GM18511 (cell line): ENCODE measurements around the gene MSANTD3.

ENCODE experiments used
- ATAC-seq: cut with Tn5 transposase; IDR thresholded peaks from one replicate; pipeline ENCODE4 v1.9.1; 2021; ENCODE audit warnings: mild to moderate bottlenecking, moderate library complexity; ENCODE audit not compliant: unreplicated experiment

MSANTD3 gene

DNA sequence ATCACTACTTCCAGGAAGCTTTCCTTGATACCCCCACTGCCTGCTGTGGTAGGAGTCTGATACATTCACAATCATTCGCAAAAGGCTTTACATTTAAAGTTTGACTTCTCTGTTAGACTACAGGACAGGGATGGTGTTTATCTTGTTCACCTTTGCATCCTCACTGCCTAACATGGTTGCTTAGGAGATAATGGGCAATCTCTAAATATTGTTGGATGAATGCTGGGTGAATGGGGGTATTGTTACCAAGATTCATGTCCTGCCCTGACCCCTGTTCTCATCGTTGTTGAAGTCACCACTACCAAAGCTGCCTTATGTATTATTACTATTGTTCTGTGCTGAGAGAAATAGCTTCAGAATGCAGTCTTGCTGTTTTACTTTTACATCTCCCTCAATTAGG lies 38.3 kb downstream of the MSANTD3 start:
- ATAC-seq, result no peak

DNA sequence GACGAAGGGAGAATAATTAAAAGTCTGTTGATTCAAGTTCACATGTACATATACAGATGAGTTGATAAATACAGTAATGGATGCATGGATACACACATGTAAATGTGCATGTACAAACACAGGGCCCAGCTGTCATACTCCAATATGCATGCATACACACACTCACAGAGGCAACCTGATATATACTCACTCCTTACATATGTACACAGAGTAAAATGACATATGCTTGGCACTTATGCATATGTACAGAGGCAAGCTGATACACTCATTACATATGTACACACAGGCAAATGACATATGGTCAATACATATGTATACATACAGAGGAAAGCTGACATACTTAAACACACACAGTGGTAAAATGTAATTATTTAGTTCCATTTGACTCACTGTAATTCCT lies 38.8 kb downstream of the MSANTD3 start:
- ATAC-seq, result no peak

DNA sequence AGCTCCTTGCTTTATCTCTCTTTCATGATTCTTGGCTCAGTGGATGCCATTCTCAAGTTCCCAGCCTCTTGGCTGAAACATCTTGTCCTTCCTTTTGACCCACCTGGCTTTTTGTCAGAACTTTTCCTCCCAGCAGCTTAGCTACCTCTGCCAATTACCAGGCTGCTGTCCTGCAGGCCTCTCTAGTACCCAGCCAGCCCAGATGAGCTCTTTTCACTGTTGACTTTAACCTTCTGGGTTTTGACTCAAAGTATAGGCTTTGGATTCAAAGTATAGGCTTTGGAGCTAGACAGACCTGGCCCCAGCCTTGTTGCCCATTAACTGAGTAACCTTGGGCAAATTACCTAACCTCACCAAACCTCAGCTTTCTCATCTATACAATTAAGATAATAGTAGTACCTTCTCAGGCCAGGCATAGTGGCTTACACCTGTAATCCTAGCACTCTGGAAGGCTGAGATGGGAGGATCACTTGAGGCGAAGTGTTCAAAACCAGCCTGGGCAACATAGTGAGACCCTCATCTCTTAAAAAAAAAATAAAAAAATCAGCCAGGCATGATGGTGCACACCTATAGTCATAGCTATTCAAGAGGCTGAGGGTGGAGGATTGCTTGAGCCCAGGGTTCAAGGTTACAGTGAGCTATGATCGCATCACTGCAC lies 39.4 kb downstream of the MSANTD3 start:
- no peak for ATAC-seq

DNA sequence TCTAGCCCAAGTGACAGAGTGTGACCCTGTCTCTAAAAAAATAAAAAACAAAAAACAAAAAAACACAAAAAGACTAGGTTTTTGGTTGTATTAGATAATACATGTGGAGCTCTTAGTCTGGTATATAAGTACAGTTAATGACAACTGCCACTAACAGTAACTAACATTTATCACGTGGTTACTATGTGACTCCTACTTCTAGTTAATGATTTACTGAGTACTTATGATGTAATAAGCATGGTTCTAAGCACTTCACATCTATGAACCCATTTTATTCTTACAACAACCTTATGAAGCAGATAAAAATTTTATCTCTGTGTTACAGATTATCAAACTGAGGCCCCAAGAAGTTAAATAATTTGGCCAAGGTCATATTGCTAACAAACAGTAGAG lies 39.9 kb downstream of the MSANTD3 start:
- peak; percentile 57 for ATAC-seq

DNA sequence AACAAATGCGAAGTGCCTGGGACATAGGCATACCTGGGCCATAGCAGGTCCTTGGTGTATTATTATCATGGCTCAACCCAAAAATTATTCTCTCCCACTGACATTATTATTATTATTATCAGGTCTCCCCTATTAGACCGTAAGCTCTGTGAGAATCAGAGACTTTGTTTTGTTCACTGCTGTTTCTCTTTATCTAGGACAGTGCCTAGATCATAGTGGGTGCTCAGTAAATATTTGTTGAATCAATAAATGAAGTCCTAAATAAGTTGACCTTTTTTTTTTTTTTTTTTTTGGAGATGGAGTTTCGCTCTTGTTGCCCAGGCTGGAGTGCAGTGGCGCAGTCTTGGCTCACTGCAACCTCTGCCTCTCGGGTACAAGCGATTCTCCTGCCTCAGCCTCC lies 41.1 kb downstream of the MSANTD3 start:
- ATAC-seq, result no peak

DNA sequence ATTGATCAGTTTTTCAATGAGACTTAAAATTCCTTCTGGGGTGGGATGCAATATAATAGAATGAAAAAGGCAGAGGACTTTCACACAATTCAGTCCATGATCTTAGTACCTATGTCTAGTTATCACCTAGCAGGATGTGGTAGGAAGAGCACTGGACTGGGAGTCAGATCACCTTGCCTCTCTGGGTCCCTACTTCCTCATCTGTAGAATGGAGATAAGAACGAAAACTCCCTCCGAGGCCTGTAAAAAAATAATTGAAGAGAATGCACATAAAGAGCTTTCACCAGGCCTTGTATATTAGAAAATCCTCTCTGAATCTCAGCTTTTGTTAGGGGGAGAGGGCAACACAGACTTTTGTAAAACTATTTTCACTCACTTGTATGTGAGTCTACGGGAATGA lies 45.3 kb downstream of the MSANTD3 start:
- ATAC-seq, result no peak

DNA sequence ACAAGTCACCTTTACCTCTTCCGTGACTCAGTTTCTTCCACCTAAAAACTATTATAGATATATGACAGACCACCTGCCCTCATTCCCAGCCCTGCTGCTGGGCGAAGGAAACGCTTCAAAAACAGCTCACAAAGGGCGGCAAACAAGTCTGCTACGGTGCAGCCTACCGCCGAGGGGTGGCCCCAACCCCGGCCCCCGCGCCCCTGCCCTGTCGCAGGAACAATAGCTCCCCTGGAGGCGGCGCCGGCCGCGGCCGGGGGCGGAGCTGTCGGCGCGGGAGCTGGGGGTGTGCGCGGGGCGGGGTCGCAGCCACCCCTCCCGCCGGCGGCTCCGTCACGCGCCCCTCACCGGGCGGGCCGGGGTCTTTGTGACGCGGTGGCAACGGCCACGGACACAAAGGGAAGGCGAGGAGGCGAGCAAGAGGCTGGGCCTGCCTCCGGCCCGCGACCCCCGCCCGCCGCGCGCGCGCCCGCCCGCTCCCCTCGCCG lies 45.9 kb downstream of the MSANTD3 start, which contains the start of gene TMEFF1:
Gene TMEFF1, plus strand, starts transcription at position 362 of the 488 bp plus-strand sequence. CDS start 396 bp downstream, outside the sequence.
- ATAC-seq, result peak; percentile 54

DNA sequence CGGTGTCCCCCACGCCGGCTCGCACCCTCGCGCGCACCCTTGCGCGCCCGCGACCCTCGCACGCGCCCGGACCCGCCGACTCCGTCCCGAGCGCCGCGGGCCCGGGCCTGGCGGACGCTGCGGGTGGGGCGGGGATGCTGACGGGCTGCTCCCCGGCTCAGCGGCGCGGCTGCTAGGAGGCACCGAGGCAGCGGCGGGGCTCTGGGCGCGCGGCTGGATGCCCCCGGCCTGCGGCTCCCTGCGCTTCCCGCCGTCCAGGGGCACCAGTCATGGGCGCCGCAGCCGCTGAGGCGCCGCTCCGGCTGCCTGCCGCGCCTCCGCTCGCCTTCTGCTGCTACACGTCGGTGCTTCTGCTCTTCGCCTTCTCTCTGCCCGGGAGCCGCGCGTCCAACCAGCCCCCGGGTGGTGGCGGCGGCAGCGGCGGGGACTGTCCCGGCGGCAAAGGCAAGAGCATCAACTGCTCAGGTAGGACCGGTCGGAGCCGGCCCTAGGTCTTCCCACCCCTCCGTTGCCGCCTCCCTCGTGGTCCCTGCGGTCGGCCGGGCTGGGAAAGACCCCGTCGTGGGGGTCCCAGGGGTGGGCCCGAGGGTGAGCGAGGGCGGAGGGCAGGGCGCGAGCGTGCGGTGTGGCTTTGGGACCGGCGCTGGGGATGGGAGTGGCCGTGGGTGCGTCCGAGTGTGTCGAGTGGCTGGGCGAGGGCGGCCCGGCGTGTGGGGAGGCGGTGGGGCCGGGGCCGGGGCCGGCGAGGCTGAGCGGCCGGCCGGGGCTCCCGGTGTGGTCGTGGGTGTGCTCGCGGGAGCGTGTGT lies 46.5 kb downstream of the MSANTD3 start:
- ATAC-seq, result peak; percentile 74

DNA sequence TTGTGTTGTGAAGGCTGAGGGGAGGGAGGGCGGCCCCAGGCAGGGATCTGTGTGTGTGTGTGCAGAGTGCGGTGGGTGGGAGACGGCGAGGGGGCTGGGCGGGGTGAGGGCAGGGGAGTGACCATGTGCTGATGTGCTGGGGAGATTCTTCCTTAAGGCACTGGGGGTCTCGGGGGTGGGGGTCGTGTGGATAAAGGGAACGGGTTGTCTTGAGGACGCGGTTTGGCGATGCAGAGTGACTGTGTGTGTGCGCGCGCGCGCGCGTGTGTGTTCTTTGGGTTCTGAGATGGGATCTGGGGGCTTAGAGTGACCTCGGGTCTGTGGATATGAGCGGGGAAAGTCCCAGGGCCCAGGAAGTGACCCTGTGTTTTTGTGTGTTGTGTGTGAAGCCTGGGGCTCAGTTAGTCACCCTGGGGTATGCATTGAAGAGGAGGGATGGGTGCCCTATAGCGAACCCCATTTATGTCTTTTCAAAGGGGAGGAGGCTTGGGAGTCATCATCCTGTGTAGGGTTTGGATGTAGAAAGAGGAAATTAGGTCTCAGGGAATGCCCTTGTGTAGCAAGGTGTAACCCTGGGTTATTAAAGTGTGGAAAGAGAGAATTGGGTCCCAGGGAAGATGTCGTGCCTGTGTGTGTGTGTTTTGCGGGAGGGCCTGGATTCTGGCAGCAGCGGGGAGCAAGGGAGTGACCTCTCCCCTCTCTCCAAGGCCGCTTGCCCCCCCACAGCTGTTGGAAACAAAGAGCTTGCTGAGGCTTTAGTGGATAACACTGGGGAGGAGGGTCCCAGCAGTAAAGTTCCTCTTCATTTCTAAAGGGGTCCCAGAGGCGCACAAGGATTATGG lies 47.4 kb downstream of the MSANTD3 start:
- ATAC-seq, result no peak

DNA sequence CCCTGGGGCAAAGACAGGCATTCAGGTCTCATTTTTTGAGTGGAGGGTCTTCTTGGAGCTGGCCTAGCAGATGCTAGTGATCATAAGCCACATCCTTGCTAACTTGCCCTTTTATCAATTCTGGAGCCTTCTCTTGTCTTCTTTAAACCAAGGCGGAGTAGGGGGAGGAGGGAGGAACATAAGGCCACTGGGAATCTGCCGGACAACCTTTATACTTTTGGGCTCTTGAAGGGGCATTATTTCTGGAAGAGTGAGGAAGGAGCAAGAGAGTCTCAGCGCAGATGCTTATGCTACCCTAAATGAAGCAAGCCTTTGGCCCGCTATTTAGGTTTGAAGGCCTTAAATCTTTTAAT lies 48.0 kb downstream of the MSANTD3 start:
- no peak for ATAC-seq

DNA sequence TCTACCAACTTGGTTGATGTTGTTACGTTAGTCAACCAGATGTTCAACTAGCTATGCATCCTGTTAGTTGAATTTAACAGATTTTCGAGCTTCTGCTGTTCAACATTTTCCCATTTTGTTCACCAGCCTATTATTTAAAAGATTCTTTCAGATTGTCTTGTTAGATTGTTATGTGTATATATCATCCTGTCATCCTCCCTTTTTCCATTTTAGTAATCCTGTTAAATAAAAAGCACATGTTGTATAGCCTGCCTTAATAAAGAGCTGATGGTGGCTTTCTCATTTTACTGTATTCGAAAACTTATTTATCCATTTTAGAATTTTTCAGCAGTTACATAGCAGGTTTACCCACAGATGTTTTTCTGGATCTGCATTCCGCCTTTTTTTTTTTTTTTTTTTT lies 50.3 kb downstream of the MSANTD3 start:
- no peak for ATAC-seq

DNA sequence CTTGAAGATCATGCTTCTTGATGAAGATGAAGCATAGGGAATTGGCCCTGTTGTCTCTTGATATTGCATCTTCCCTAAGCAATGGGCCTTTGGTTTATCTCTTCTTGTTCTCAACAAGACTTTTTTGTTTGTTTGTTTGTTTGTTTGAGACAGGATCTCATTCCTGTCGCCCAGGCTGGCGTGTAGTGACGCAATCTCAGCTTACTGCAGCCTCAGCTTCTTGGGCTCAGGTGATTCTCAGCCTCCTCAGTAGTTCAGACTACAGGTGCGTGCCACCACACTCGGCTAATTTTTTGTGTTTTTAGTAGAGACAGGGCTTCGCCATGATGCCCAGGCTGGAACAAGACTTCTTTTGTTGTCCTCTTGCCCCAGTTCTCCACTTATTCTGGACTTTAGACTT lies 51.2 kb downstream of the MSANTD3 start:
- no peak for ATAC-seq

DNA sequence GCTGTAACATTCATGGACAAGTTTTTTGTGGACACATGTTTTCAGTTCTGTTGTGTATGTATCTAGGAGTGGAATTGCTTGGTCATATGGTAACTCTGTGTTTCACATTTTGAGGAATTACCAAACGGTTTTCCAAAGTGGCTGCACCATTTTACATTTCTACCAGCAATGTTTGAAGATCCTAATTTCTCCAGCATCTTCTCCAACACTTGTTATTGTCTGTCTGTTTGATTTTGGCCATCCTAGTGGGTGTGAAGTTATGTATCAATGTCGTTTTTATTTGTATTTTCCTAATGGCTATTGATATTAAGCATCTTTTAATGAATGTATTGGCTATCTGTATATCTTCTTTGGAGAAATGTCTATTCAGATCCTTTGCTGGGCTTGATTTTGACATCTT lies 52.9 kb downstream of the MSANTD3 start:
- no peak for ATAC-seq

DNA sequence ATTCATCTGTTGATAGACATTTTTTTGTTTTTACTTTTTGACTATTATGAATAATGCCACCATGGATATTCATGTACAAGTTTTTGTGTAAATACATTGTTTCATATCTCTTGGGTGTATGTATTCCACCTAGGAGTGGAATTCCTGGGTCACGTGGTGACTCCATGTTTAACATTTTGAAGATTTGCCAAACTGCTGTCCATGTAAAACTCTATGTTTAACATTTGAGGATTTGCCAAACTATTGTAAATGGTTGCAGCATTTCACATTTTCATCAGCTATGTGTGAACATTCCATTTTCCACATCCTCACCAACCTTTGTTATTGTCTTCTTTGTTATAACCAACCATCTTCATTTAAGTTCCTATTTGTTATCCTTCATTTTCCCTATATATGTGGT lies 58.3 kb downstream of the MSANTD3 start:
- no peak for ATAC-seq

DNA sequence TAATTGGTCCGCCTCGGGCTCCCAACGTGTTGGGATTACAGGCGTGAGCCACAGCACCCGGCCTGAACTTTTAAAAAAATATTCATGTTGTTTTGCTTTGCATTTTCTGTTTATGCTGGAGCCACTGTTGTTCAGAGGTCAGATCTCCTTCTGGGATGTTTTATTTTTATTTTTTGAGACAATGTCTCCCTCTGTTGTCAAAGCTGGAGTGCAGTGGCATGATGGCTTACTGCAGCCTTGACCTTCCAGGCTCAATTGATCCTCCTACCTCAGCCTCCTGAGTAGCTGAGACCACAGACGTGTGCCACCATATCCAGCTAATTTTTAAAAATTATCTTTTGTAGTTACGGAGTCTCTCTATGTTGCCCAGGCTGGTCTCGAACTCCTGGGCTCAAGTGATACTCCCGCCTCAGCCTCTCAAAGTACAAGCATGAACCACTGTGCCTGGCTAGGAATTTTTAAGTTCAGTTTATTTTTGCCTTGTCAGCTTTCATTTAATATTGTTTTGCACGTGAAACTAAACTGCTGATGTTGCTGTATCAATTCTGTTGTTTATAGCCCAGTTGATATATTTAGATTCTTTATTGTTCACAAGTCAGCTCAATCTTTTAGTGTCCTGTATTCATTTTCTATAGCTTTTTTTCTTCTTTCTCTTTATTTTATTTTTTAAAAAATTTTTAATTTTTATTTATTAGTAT lies 59.7 kb downstream of the MSANTD3 start:
- ATAC-seq, result no peak

DNA sequence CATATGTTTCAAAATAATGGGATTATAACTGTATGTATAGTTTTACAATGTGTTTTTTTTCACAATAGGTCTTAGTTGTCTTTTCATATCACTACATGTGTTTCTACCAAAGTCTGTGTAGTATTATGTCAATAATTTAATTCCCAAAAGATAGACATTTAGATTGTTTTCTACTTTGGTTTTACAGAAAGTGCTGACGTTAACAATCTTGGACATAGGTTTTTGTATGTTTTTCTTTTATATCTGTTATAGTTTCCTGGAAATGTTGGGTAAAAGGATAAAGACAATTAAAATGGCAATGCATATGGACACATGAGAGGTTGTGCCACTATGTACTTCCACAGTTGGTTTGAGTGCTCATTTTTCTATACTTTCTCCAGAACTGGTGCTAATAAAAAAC lies 61.2 kb downstream of the MSANTD3 start:
- ATAC-seq, result no peak

DNA sequence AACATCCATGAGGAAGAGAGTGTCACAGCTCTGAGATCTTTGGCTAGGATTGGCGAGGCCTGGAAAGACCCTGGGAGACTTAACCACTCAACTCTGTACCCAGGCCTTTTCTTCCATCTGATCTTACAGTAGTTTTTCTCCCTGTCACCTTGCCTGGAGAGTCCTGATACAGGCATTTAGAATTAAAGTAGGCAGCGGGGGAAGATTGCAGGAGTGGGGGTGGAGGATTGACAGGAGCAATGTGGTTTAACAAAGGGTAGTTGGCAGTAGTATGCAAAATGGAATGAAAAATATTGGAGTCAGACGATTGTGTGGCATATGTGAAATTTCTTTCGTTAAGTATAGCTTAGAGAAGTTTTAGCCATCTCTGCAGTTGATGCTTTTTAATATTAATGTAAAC lies 62.9 kb downstream of the MSANTD3 start:
- no peak for ATAC-seq

DNA sequence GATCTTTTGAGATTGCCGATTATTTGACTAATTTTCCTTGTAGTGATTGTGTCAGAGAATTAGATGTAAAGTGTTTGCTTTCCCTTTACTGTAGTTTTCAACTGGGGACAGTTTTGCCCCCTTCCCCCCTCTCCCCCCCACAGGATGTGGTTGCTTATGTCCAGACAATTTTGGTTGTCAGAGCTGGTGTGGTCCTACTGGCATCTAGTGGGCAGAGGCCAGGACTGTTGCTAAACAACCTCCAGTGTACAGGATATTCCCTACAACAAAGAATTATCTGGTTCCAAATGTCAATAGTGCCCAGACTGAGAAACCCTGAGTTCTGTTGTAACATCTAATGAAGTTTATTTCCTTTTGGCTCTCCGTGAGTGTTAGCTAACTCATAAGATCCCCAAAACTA lies 66.0 kb downstream of the MSANTD3 start:
- no peak for ATAC-seq

DNA sequence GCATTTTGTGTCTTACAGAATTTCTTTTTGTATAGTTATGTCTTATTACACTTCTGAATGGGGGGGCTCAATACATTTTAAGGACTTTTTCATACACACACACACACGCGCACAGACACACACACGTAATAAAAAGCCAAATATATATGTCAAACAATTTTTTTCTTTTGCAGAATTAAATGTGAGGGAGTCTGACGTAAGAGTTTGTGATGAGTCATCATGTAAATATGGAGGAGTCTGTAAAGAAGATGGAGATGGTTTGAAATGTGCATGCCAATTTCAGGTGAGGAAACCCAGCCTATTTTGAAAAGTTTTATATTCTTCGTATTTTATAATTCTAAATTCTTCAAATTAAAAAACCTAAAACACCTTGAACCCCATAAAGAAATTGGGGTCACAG lies 71.6 kb downstream of the MSANTD3 start:
- ATAC-seq, result no peak

DNA sequence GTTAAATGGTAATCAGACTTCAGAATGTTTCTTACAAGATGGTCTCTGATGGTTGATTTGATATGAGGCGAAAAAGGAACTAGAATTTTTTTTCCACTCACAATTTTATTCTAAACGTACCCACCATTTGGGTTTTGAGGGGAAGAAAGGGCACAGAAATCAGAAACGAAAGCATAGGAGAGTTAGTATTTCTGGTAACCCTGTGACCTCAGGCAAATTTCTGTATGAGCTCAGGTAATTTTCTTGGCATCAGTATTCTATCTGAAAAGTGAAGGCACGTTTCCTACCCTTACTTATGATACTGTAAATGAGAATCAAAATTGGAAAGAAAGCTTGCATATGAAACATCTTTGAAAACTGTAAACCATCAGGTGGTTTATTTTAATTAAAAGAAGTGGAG lies 72.5 kb downstream of the MSANTD3 start:
- no peak for ATAC-seq

DNA sequence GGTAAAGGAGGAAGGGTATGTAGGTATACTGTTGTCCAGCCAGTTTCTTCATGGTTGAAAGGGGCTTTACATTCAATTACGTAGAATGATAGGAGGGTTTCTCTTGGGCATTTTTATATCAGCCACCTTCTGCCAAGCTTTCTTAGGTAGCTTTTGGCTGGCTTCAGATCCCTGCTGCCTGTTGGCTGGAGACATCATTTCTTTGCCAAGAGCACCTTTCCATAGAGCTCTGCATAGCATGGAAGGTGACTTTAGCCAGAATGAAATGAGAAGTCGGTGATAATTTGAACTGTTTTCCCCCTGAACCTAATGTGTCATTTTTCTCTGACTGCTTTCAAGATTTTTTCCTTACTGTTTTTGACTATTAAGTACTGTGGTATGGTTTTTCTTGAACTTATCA lies 72.9 kb downstream of the MSANTD3 start:
- no peak for ATAC-seq
